Measurements from ENCODE around the gene CCNB2. TPM values are rescaled to one million over a fixed set of nuclear protein-coding genes. Genes with fewer than 3 reads are reported as not detected.
"Not testable (repeated sequence)": the region's sequence is repeated elsewhere in the genome, so short reads cannot be mapped to it uniquely, and the experiment has no call there.

CCNB2 gene
- total RNA-seq, 2 donors from 2014 or later: 8.3 to 12.2 TPM

DNA sequence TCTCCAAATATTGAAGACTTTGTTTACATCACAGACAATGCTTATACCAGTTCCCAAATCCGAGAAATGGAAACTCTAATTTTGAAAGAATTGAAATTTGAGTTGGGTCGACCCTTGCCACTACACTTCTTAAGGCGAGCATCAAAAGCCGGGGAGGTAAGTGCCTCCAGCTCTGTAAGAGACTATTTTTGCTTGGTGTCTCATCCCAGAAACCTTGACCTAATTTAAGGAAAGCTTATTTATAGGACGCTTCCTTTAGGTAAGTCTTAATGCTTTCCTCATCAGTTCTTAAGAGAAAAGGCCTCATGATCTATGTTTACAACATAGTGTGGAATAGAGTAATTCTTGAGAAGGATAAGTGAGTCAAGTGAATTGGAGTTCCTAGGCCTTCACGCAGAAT is 11.8 kb downstream of the CCNB2 start:
- TF ChIP-seq POLR2AphosphoS5 (IDR thresholded peaks at IDR 0.05) (no peak), POLR2A (IDR thresholded peaks at IDR 0.05) (no peak)
- TF ChIP-seq, protein P1, sequence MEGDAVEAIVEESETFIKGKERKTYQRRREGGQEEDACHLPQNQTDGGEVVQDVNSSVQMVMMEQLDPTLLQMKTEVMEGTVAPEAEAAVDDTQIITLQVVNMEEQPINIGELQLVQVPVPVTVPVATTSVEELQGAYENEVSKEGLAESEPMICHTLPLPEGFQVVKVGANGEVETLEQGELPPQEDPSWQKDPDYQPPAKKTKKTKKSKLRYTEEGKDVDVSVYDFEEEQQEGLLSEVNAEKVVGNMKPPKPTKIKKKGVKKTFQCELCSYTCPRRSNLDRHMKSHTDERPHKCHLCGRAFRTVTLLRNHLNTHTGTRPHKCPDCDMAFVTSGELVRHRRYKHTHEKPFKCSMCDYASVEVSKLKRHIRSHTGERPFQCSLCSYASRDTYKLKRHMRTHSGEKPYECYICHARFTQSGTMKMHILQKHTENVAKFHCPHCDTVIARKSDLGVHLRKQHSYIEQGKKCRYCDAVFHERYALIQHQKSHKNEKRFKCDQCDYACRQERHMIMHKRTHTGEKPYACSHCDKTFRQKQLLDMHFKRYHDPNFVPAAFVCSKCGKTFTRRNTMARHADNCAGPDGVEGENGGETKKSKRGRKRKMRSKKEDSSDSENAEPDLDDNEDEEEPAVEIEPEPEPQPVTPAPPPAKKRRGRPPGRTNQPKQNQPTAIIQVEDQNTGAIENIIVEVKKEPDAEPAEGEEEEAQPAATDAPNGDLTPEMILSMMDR (IDR thresholded peaks at IDR 0.05): no peak
- 95% methylated on average over 6 of the region's 6 CpGs for WGBS

DNA sequence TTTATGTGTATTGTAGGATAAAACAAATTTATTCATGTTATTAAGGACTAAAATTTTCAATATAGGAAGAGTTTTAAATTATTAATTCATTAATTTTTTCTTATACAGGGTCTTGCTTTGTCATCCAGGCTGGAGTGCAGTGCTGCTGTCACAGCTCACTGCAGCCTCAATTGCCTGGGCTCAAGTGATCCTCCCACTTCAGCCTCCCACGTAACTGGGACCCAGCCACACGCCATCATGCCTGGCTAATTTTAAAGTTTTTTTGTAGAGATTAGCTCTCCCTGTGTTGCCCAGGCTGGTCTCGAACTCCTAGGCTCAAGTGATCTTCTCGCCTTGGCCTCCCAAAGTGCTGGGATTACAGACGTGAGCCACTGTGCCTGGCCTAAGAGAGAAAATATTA is 14.7 kb downstream of the CCNB2 start:
- Histone ChIP-seq H3K4me1 (replicated peaks) (no peaks in the 10 kb centered on the region), H3K27me3 (replicated peaks; ENCODE audit: insufficient read depth) (no peaks in the 10 kb centered on the region), H3K9me3 (no peaks in the 10 kb centered on the region), H3K36me3 (no peaks in the 10 kb centered on the region), H3K4me3 (no peak overlapping the region), H3K27ac (no peak overlapping the region)
- intact Hi-C loops (cut with DNase I): no loop called here
- no peak for DNase-seq (ENCODE audit: low spot score)
- 95% methylated on average over 5 of the region's 5 CpGs for WGBS
- no peak for TF ChIP-seq POLR2A (IDR thresholded peaks at IDR 0.05)
- no peak for TF ChIP-seq POLR2AphosphoS5 (IDR thresholded peaks at IDR 0.05)
- TF ChIP-seq, protein P1 (IDR thresholded peaks at IDR 0.05): no peak

More for the DNA sequence above, 11.8 kb downstream of the CCNB2 start:
- Histone ChIP-seq H3K36me3 (no peaks in the 10 kb centered on the region), H3K9me3 (no peaks in the 10 kb centered on the region), H3K27ac (no peak overlapping the region), H3K4me3 (no peak overlapping the region), H3K4me1 (replicated peaks) (no peaks in the 10 kb centered on the region), H3K27me3 (replicated peaks; ENCODE audit: insufficient read depth) (no peaks in the 10 kb centered on the region)
- no peak for DNase-seq (ENCODE audit: low spot score)
- intact Hi-C loops (cut with DNase I): no loop called here

DNA sequence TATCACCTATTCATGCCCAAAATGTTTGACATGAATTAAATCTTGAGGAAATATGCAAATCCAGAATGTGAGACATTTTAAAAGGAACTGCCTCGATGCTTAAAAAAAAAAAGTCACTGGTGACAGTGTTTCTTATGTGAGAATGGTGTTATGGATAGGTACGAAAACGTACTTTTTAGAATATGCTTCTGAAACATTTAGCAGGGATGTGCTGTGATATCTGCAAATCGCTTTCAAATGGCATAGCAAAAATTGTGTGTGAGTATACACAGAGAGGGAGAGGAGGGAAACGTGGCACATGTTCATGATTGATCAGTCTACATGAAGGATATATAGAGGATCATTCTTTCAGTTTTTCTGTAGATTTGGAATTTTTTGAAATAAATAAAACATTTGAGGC is 16.0 kb downstream of the CCNB2 start:
- WGBS: 94% methylated on average over 5 of the region's 5 CpGs
- H3K27ac ChIP-seq: no peak overlapping the region
- no peaks in the 10 kb centered on the region for H3K27me3 ChIP-seq (replicated peaks; ENCODE audit: insufficient read depth)
- H3K4me3 ChIP-seq: no peak overlapping the region
- H3K36me3 ChIP-seq: no peaks in the 10 kb centered on the region
- DNase-seq (ENCODE audit: low spot score): no peak
- no peaks in the 10 kb centered on the region for H3K9me3 ChIP-seq
- no peak for TF ChIP-seq POLR2AphosphoS5 (IDR thresholded peaks at IDR 0.05)
- no peak for TF ChIP-seq POLR2A (IDR thresholded peaks at IDR 0.05)
- no peaks in the 10 kb centered on the region for H3K4me1 ChIP-seq (replicated peaks)
- intact Hi-C loops (cut with DNase I): no loop called here

DNA sequence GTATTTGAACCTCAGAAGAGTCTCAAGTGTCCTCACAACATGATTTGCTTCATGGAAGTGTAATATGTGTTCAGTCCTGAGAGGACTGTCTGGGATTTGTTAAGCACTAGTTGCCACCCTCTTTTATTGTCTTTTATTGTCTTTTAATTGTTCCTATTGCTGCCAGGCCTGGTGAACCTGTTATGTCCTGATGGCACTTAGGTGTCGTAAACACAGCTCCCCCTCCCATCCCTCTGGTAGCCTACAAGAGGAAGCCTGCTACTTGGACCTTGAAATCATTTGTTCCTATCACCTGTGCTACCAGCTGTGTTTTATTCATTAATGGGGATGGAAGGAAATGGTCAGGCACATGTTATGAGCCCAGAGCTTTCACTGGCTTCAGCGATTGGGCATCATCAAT is 19.3 kb downstream of the CCNB2 start:
- TF ChIP-seq, protein P1 (IDR thresholded peaks at IDR 0.05): no peak
- TF ChIP-seq POLR2AphosphoS5 (IDR thresholded peaks at IDR 0.05): no peak
- TF ChIP-seq POLR2A (IDR thresholded peaks at IDR 0.05): no peak
- Histone ChIP-seq H3K27ac (no peak overlapping the region), H3K4me3 (no peak overlapping the region), H3K9me3 (no peaks in the 10 kb centered on the region), H3K27me3 (replicated peaks; ENCODE audit: insufficient read depth) (no peaks in the 10 kb centered on the region), H3K36me3 (no peaks in the 10 kb centered on the region), H3K4me1 (replicated peaks) (no peaks in the 10 kb centered on the region)
- intact Hi-C loops (cut with DNase I): no loop called here
- WGBS: 95% methylated on average over 2 of the region's 2 CpGs
- DNase-seq (ENCODE audit: low spot score): no peak

DNA sequence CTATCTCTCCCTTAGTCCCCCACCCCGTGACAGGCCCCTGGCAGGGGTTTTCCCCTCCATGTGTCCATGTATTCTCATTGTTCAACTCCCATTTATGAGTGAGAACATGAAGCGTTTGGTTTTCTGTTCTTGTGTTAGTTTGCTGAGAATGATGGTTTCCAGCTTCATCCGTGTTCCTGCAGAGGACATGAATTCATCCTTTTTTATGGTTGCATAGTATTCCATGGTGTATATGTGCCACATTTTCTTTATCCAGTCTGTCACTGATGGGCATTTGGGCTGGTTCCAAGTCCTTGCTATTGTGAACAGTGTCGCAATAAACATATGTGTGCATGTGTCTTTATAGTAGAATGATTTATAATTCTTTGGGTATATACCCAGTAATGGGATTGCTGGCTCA is 20.7 kb downstream of the CCNB2 start:
- H3K27me3 ChIP-seq (replicated peaks; ENCODE audit: insufficient read depth); H3K4me1 ChIP-seq (replicated peaks); DNase-seq (ENCODE audit: low spot score); H3K36me3 ChIP-seq; intact Hi-C loops (cut with DNase I); H3K4me3 ChIP-seq; H3K27ac ChIP-seq; H3K9me3 ChIP-seq: not testable (repeated sequence)
- WGBS: 96% methylated on average over 4 of the region's 4 CpGs

DNA sequence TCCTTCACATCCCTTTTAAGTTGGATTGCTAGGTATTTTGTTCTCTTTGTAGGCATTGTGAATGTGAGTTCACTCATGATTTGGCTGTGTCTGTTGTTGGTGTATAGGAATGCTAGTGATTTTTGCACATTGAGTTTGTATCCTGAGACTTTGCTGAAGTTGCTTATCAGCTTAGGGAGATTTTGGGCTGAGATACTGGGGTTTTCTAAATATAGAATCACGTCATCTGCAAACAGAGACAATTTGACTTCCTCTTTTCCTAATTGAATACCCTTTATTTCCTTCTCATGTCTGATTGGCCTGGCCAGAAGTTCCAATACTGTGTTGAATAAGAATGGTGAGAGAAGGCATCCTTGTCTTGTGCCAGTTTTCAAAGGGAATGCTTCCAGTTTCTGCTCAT is 22.3 kb downstream of the CCNB2 start:
- H3K27me3 ChIP-seq (replicated peaks; ENCODE audit: insufficient read depth); H3K4me3 ChIP-seq; H3K27ac ChIP-seq; DNase-seq (ENCODE audit: low spot score); H3K4me1 ChIP-seq (replicated peaks); H3K36me3 ChIP-seq; H3K9me3 ChIP-seq; intact Hi-C loops (cut with DNase I): not testable (repeated sequence)
- WGBS: 86% methylated on average over 1 of the region's 1 CpG
